GM23338 (cell line): ENCODE measurements around the gene MGLL. TPM values are rescaled to one million over a fixed set of nuclear protein-coding genes. Genes with fewer than 3 reads are reported as not detected.

Experiments
- ATAC-seq: fragments of 200-7000 bp; cut with Tn5 transposase; 3 replicates; pipeline ENCODE4 v1.9.1; 2020
- DNase-seq: peaks from one replicate; pipeline ENCODE4 v3.0.0-alpha.2; 2015; ENCODE audit warnings: low spot score
- H2AFZ ChIP-seq: fragments of 200-600 bp; sonication (generic); 2 replicates; pipeline ENCODE4 v1.8.0; 2016; ENCODE audit warnings: antibody characterized with exemption, mild to moderate bottlenecking, moderate library complexity
- H3F3A ChIP-seq: fragments of 200-600 bp; sonication (generic); replicated peaks from 2 replicates; pipeline ENCODE4 v1.8.0; 2017; ENCODE audit warnings: antibody characterized with exemption, mixed run types, low read depth
- H3K27ac ChIP-seq: fragments of 200-600 bp; sonication (generic); 2 replicates; pipeline ENCODE4 v1.6.1; 2016; ENCODE audit warnings: low read depth
- H3K27me3 ChIP-seq: fragments of 200-600 bp; sonication (generic); 2 replicates; pipeline ENCODE4 v1.8.0; 2016; ENCODE audit warnings: mild to moderate bottlenecking, mixed run types, moderate library complexity; ENCODE audit not compliant: insufficient read depth
- H3K36me3 ChIP-seq: fragments of 200-600 bp; sonication (generic); 2 replicates; pipeline ENCODE4 v1.8.0; 2016; ENCODE audit warnings: mild to moderate bottlenecking; ENCODE audit not compliant: insufficient read depth
- H3K4me1 ChIP-seq: fragments of 200-600 bp; sonication (generic); 2 replicates; pipeline ENCODE4 v1.8.0; 2016; ENCODE audit warnings: mild to moderate bottlenecking, moderate library complexity; ENCODE audit not compliant: insufficient read depth
- H3K4me2 ChIP-seq: fragments of 200-600 bp; sonication (generic); 2 replicates; pipeline ENCODE4 v1.7.1; 2017; ENCODE audit warnings: mixed run types
- H3K4me3 ChIP-seq: fragments of 200-600 bp; sonication (generic); 2 replicates; pipeline ENCODE4 v1.6.1; 2016; ENCODE audit warnings: mixed run types
- H3K79me2 ChIP-seq: fragments of 200-600 bp; sonication (generic); replicated peaks from 2 replicates; pipeline ENCODE4 v1.8.0; 2017; ENCODE audit warnings: mild to moderate bottlenecking; ENCODE audit not compliant: insufficient read depth
- H3K9me2 ChIP-seq: fragments of 200-600 bp; sonication (generic); 2 replicates; pipeline ENCODE4 v1.8.0; 2017; ENCODE audit not compliant: insufficient read depth
- H4K20me1 ChIP-seq: fragments of 200-600 bp; sonication (generic); replicated peaks from 2 replicates; pipeline ENCODE4 v1.8.0; 2017; ENCODE audit warnings: mild to moderate bottlenecking; ENCODE audit not compliant: insufficient read depth
- H3K27ac Mint-ChIP-seq: 2 replicates; pipeline ENCODE4 v1.8.0; 2020; ENCODE audit warnings: inconsistent platforms, mild to moderate bottlenecking, moderate library complexity, mixed read lengths
- H3K27me3 Mint-ChIP-seq: 3 replicates; pipeline ENCODE4 v1.8.0; 2022; ENCODE audit warnings: low read depth, mild to moderate bottlenecking, moderate library complexity, mixed read lengths, inconsistent platforms; ENCODE audit not compliant: insufficient read depth, poor library complexity
- H3K36me3 Mint-ChIP-seq: 3 replicates; pipeline ENCODE4 v1.8.0; 2021; ENCODE audit warnings: low read depth, mild to moderate bottlenecking, inconsistent platforms, moderate library complexity, mixed read lengths
- H3K4me1 Mint-ChIP-seq: 3 replicates; pipeline ENCODE4 v1.8.0; 2020; ENCODE audit warnings: mild to moderate bottlenecking, inconsistent platforms, mixed read lengths
- H3K4me3 Mint-ChIP-seq: 3 replicates; pipeline ENCODE4 v1.8.0; 2021; ENCODE audit warnings: moderate library complexity, mild to moderate bottlenecking, inconsistent platforms, mixed read lengths
- H3K9me3 Mint-ChIP-seq: 3 replicates; pipeline ENCODE4 v1.8.0; 2020; ENCODE audit warnings: moderate library complexity, mild to moderate bottlenecking, inconsistent platforms, mixed read lengths
- EZH2 ChIP-seq: fragments of 200-600 bp; sonication (generic); IDR thresholded peaks from one replicate; pipeline ENCODE4 v1.8.0; 2017; ENCODE audit warnings: antibody characterized with exemption, mild to moderate bottlenecking, low read depth; ENCODE audit not compliant: unreplicated experiment
- EZH2phosphoT487 ChIP-seq: fragments of 200-600 bp; sonication (generic); IDR thresholded peaks from one replicate; pipeline ENCODE4 v1.8.1; 2018; ENCODE audit warnings: antibody characterized with exemption; ENCODE audit not compliant: unreplicated experiment
- JUNB ChIP-seq: IDR thresholded peaks from one replicate; pipeline ENCODE4 v1.6.1; 2016; ENCODE audit warnings: antibody characterized with exemption; ENCODE audit not compliant: unreplicated experiment
- ZNF114 ChIP-seq: fragments of 250-450 bp; sonication (Bioruptor Pico); IDR thresholded peaks from 2 replicates; pipeline ENCODE4 v1.5.0; 2020; ENCODE audit warnings: mild to moderate bottlenecking, moderate library complexity
- ZNF462 ChIP-seq: fragments of 250-450 bp; sonication (Bioruptor Pico); IDR thresholded peaks from 2 replicates; pipeline ENCODE4 v1.5.0; 2020; ENCODE audit warnings: mild to moderate bottlenecking, moderate library complexity
- polyA plus RNA-seq: library from polyadenylated mRNA; unstranded; fragments of >200 nt; fragmentation: Nextera tagmentation; extraction: Ambion mirVana; gene quantifications from 2 replicates; pipeline ENCODE4 v1.2.1, GENCODE V29; 2016
- total RNA-seq: library from RNA; depleted of rRNA; stranded (reverse); fragments of >200 nt; shearing (Covaris generic); gene quantifications from 2 replicates; pipeline ENCODE4 v1.2.3, GENCODE V29; 2014

The MGLL gene
- total and polyA plus RNA-seq, 2 experiments from 2014 or later, result 0.71 to 0.83 TPM

- no peak for TF ChIP-seq ZNF462
- no peak for TF ChIP-seq EZH2
Observed at GRCh38 chr3:127647166-127647844, 175.0 kb downstream of the MGLL start (continued).

- H3F3A ChIP-seq, result no peaks in the 10 kb centered on the region
- Mint-ChIP-seq H3K27ac (no peak overlapping the region), H3K9me3 (no peaks in the 10 kb centered on the region), H3K27me3 (peaks cover 8% of the 10 kb centered on the region), H3K4me1 (peaks cover 21% of the 10 kb centered on the region), H3K4me3 (no peak overlapping the region), H3K36me3 (peaks cover 10% of the 10 kb centered on the region)
- no peak overlapping the region for H3K4me3 ChIP-seq
- H2AFZ ChIP-seq, result no peak overlapping the region
- H3K27ac ChIP-seq, result no peak overlapping the region
- H3K4me2 ChIP-seq, result no peak overlapping the region
- no peak for DNase-seq
- no peaks in the 10 kb centered on the region for H4K20me1 ChIP-seq
- H3K79me2 ChIP-seq, result no peaks in the 10 kb centered on the region
- no peaks in the 10 kb centered on the region for H3K9me2 ChIP-seq
- ATAC-seq, result no peak
- H3K36me3 ChIP-seq, result no peaks in the 10 kb centered on the region
- H3K4me1 ChIP-seq, result peaks cover 9% of the 10 kb centered on the region; the same call in 1 of the 2 replicates
- no peaks in the 10 kb centered on the region for H3K27me3 ChIP-seq
- no peak for TF ChIP-seq EZH2
- TF ChIP-seq EZH2phosphoT487, result no peak
- TF ChIP-seq ZNF114 (CRISPR knock-in tag), result no peak
- TF ChIP-seq ZNF462, result no peak
- no peak for TF ChIP-seq JUNB
Observed at GRCh38 chr3:127646501-127647046, 175.7 kb downstream of the MGLL start.
